GM19397 (cell line): ENCODE data around the gene PHACTR3.

Experiments
- ATAC-seq: cut with Tn5 transposase; IDR thresholded peaks from one replicate; pipeline ENCODE4 v1.9.1; 2021; ENCODE audit warnings: mild to moderate bottlenecking, moderate library complexity; ENCODE audit not compliant: unreplicated experiment

The PHACTR3 gene

GRCh38 chr20:59645271-59645670, 40.9 kb downstream of the PHACTR3 start:
- no peak for ATAC-seq

- ATAC-seq, result no peak
Observed at GRCh38 chr20:59645761-59646171, 41.4 kb downstream of the PHACTR3 start.

GRCh38 chr20:59646487-59646886, 42.1 kb downstream of the PHACTR3 start:
- ATAC-seq, result no peak

- no peak for ATAC-seq
Observed at GRCh38 chr20:59647271-59647670, 42.9 kb downstream of the PHACTR3 start.

GRCh38 chr20:59648466-59649070, 44.2 kb downstream of the PHACTR3 start:
- ATAC-seq, result no peak

- no peak for ATAC-seq
Observed at GRCh38 chr20:59650418-59650817, 46.1 kb downstream of the PHACTR3 start.

GRCh38 chr20:59652381-59652780, 48.0 kb downstream of the PHACTR3 start:
- ATAC-seq, result no peak

- no peak for ATAC-seq
Observed at GRCh38 chr20:59656417-59656816, 52.1 kb downstream of the PHACTR3 start.

GRCh38 chr20:59657459-59658046, 53.2 kb downstream of the PHACTR3 start:
- no peak for ATAC-seq

- ATAC-seq, result no peak
Observed at GRCh38 chr20:59660471-59660870, 56.1 kb downstream of the PHACTR3 start.

- no peak for ATAC-seq
Observed at GRCh38 chr20:59661153-59661552, 56.8 kb downstream of the PHACTR3 start.

GRCh38 chr20:59661621-59662020, 57.3 kb downstream of the PHACTR3 start:
- ATAC-seq, result no peak

GRCh38 chr20:59662161-59662560, 57.8 kb downstream of the PHACTR3 start:
- no peak for ATAC-seq

- ATAC-seq, result no peak
Observed at GRCh38 chr20:59662856-59663512, 58.6 kb downstream of the PHACTR3 start.

GRCh38 chr20:59663513-59664060, 59.2 kb downstream of the PHACTR3 start:
- ATAC-seq, result no peak

GRCh38 chr20:59664421-59664941, 60.1 kb downstream of the PHACTR3 start:
- no peak for ATAC-seq

GRCh38 chr20:59665656-59666555, 61.6 kb downstream of the PHACTR3 start:
- ATAC-seq, result no peak

GRCh38 chr20:59666586-59666985, 62.2 kb downstream of the PHACTR3 start:
- ATAC-seq, result no peak

- no peak for ATAC-seq
Observed at GRCh38 chr20:59667131-59667530, 62.8 kb downstream of the PHACTR3 start.

- ATAC-seq, result no peak
Observed at GRCh38 chr20:59667981-59668515, 63.7 kb downstream of the PHACTR3 start.
